Upper lobe of left lung (tissue), 4 donors: ENCODE data around the gene KLF16.

Experiments used
- CTCF ChIP-seq, 6 experiments: fragments of 450-650 bp in 4 of 6; fragments of 200-600 bp in 2 of 6; sonication (generic) in 2 of 6; IDR thresholded peaks; one replicate each; pipeline ENCODE4 v1.5.1; 2016 to 2019; ENCODE audit warnings: antibody characterized with exemption in 6 of 6
- POLR2A ChIP-seq, 4 donors: fragments of 450-650 bp; IDR thresholded peaks; one replicate each; pipeline ENCODE4 v1.5.1; 2016 to 2017; ENCODE audit warnings: antibody characterized with exemption in 4 of 4, mild to moderate bottlenecking in 2 of 4
- POLR2AphosphoS5 ChIP-seq, 2 donors: sonication (generic); formaldehyde crosslinking; IDR thresholded peaks; one replicate each; pipeline ENCODE4 v1.5.1; 2017; ENCODE audit warnings: antibody characterized with exemption in 2 of 2

- TF ChIP-seq CTCF (IDR thresholded peaks at IDR 0.05) (no peak), POLR2A (IDR thresholded peaks at IDR 0.05) (no peak), POLR2AphosphoS5 (IDR thresholded peaks at IDR 0.05) (no peak)
These were observed 8.3 kb upstream of the KLF16 start for GRCh38 chr19:1871630-1872029.
